ENCODE data around the gene GTF3C6. TPM values are rescaled to one million over a fixed set of nuclear protein-coding genes. Genes with fewer than 3 reads are reported as not detected.
"Not testable (repeated sequence)": the region's sequence is repeated elsewhere in the genome, so short reads cannot be mapped to it uniquely, and the experiment has no call there.

GTF3C6 gene
- total and polyA plus RNA-seq, 2 of the 13 experiments (the other 11 are each of a cell fraction or from before 2014, with no cell fraction given): 21.6 to 160 TPM

- TF ChIP-seq ZNF687 (CRISPR knock-in tag; IDR thresholded peaks at IDR 0.05): no peak
Measured at GRCh38 chr6:111011360-111012142, 53.0 kb downstream of the GTF3C6 start (continued).

DNA sequence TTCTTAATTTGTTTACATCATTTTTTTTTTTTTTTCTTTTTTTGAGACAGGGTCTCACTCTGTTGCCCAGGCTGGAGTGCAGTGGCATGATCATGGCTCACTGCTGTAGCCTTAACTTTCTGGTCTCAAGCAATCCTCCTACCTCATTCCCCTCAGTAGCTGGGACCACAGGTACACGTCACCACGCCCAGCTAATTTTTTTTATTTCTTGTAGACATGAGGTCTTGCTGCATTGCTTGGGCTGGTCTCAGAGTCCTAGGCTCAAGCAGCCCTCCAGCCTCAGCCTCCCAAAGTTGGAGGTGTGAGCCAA is 53.6 kb downstream of the GTF3C6 start:
- no peaks in the 10 kb centered on the region for H3K9me3 ChIP-seq (ENCODE audit: low read length)
- intact Hi-C loops (cut with micrococcal nuclease; ENCODE audit: unreplicated experiment): no loop called here
- H3K27ac ChIP-seq (ENCODE audit: extremely low read length, insufficient read depth, low read length): no peak overlapping the region
- FAIRE-seq (no peak), ATAC-seq (no peak), DNase-seq (ENCODE audit: low spot score) (no peak)
- H3K9ac ChIP-seq (ENCODE audit: insufficient read depth, low read depth, low read length): no peak overlapping the region
- no peak overlapping the region for H2AFZ ChIP-seq (ENCODE audit: low read length)
- no TSS peak for BruUV-seq (replicated peaks)
- H4K20me1 ChIP-seq (ENCODE audit: insufficient read depth, low read length): no peaks in the 10 kb centered on the region; the same call in 1 of the 2 replicates
- H3K4me3 ChIP-seq (replicated peaks in 1 of 3; ENCODE audit: insufficient read depth in 1 of 3, low read depth in 2 of 3, low read length in 3 of 3): no peak overlapping the region
- ChIA-PET POLR2A (no interaction called here), CTCF (ENCODE audit: low intra/inter-chr PET ratio, low total read pairs) (interaction anchor here (1.6 kb wide), 1 partner anchor 197 kb away, joined by 18 read pairs; no protein-coding TSS in a partner anchor)
- no peaks in the 10 kb centered on the region for H3K4me1 ChIP-seq (ENCODE audit: insufficient read depth, low read length)
- TF ChIP-seq NFYC (CRISPR knock-in tag; IDR thresholded peaks at IDR 0.05) (no peak), GPN1 (CRISPR knock-in tag; IDR thresholded peaks at IDR 0.05; ENCODE audit: borderline replicate concordance) (no peak), ZMYM2 (CRISPR knock-in tag; IDR thresholded peaks at IDR 0.05) (no peak), ZNF615 (CRISPR knock-in tag; IDR thresholded peaks at IDR 0.05; ENCODE audit: borderline replicate concordance) (no peak), ZFY (CRISPR knock-in tag; IDR thresholded peaks at IDR 0.05) (no peak)
- H3K4me2 ChIP-seq (ENCODE audit: low read depth, low read length): no peak overlapping the region
- H3K36me3 ChIP-seq (replicated peaks in 1 of 2; ENCODE audit: control insufficient read depth in 1 of 2, insufficient read depth in 2 of 2, low read length in 2 of 2): peaks cover 13 to 78% of the 10 kb centered on the region in 2 experiments
- in situ Hi-C loops (cut with HindIII; ENCODE audit: extremely low pct_ligation_motif_present, low pct_unique_long_range_greater_than_20kb): no loop called here
- H3K27me3 ChIP-seq (ENCODE audit: control insufficient read depth in 1 of 2, insufficient read depth in 2 of 2, low read length in 2 of 2): no peaks in the 10 kb centered on the region
- peaks cover 3% of the 10 kb centered on the region for H3K79me2 ChIP-seq (ENCODE audit: insufficient read depth, low read length)
- WGBS (ENCODE audit: low lambda C conversion rate): 95% methylated on average over 2 of the region's 2 CpGs

DNA sequence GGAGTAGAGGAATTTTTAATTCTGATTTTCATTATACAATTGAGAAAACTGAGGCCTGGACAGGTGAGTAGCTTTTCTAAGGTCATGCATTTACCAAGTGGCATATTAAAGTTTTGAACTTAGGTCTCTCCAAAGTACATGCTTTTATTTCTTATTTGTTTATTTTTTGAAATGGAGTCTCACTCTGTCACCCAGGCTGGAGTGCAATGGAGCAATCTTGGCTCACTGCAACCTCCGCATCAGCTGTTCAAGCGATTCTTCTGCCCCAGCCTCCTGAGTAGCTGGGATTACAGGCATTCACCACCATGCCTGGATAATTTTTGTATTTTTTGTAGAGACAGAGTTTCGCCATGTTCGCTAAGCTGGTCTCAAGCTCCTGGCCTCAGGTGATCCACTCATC is 54.0 kb downstream of the GTF3C6 start:
- POLR2A ChIA-PET: not testable (repeated sequence)

More for the DNA sequence above, 54.0 kb downstream of the GTF3C6 start:
- intact Hi-C loops (cut with micrococcal nuclease; ENCODE audit: unreplicated experiment); H4K20me1 ChIP-seq (ENCODE audit: insufficient read depth, low read length); ATAC-seq; DNase-seq (ENCODE audit: low spot score); H3K4me1 ChIP-seq (ENCODE audit: insufficient read depth, low read length); in situ Hi-C loops (cut with HindIII; ENCODE audit: extremely low pct_ligation_motif_present, low pct_unique_long_range_greater_than_20kb); H2AFZ ChIP-seq (ENCODE audit: low read length); FAIRE-seq; H3K27me3 ChIP-seq (ENCODE audit: control insufficient read depth in 1 of 2, insufficient read depth in 2 of 2, low read length in 2 of 2); H3K79me2 ChIP-seq (ENCODE audit: insufficient read depth, low read length); H3K27ac ChIP-seq (ENCODE audit: extremely low read length, insufficient read depth, low read length); H3K9me3 ChIP-seq (ENCODE audit: low read length); H3K9ac ChIP-seq (ENCODE audit: insufficient read depth, low read depth, low read length); H3K4me2 ChIP-seq (ENCODE audit: low read depth, low read length); H3K4me3 ChIP-seq (replicated peaks in 1 of 3; ENCODE audit: insufficient read depth in 1 of 3, low read depth in 2 of 3, low read length in 3 of 3); BruUV-seq (replicated peaks): not testable (repeated sequence)
- CTCF ChIA-PET (ENCODE audit: low intra/inter-chr PET ratio, low total read pairs): interaction anchor here (1.6 kb wide), 2 partner anchors 197 to 198 kb away, joined by 4 to 18 read pairs; no protein-coding TSS in a partner anchor
- peaks cover 13 to 75% of the 10 kb centered on the region in 2 experiments for H3K36me3 ChIP-seq (replicated peaks in 1 of 2; ENCODE audit: control insufficient read depth in 1 of 2, insufficient read depth in 2 of 2, low read length in 2 of 2)
- over 99% methylated on average over 4 of the region's 4 CpGs for WGBS (ENCODE audit: low lambda C conversion rate)
